ENCODE results near the gene GPAT3. TPM values are rescaled to one million over a fixed set of nuclear protein-coding genes. Genes with fewer than 3 reads are reported as not detected.

Gene GPAT3
- total and polyA plus RNA-seq, 2 donors from 2014 or later = 11.4 to 25.3 TPM

DNA sequence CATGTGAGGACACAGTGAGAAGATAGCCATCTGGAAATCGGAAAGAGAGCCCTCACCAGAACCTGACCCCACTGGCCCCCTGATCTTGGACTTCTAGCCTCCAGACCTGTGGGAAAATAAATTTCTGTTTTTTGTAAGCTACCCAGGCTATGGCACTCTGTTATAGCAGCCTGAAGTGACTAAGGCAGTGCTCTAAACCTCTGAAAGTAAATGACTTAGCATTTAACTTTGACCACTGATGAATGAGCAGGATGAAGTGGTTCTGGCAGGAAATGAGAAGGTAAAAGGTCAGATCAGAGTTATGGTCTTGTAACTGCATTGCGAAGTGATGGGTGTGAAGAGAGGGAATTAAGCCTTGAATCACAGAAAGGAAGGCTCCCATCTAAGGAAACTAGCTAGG lies 17.0 kb downstream of the GPAT3 start:
- no peak overlapping the region for H3K4me3 ChIP-seq (ENCODE audit: low read length in 3 of 3)
- H3K9me3 ChIP-seq (ENCODE audit: control insufficient read depth in 2 of 3, insufficient read depth in 1 of 3, low read length in 3 of 3) = no peaks in the 10 kb centered on the region
- peaks cover 0 to 5% (median 0%) of the 10 kb centered on the region in 3 donors for H3K36me3 ChIP-seq (ENCODE audit: control insufficient read depth in 2 of 3, insufficient read depth in 3 of 3, low read length in 3 of 3)
- H3K9ac ChIP-seq (ENCODE audit: low read length in 3 of 3) = no peak overlapping the region
- peak in 2 of 5 donors; percentile 42 to 65 for DNase-seq
- peak overlapping the region in 1 of 2 donors; percentile 28 for H3K27ac ChIP-seq (ENCODE audit: low read depth in 2 of 2, low read length in 2 of 2)
- no peaks in the 10 kb centered on the region for H3K27me3 ChIP-seq (ENCODE audit: control insufficient read depth, insufficient read depth, low read length)
- TF ChIP-seq, protein P1, sequence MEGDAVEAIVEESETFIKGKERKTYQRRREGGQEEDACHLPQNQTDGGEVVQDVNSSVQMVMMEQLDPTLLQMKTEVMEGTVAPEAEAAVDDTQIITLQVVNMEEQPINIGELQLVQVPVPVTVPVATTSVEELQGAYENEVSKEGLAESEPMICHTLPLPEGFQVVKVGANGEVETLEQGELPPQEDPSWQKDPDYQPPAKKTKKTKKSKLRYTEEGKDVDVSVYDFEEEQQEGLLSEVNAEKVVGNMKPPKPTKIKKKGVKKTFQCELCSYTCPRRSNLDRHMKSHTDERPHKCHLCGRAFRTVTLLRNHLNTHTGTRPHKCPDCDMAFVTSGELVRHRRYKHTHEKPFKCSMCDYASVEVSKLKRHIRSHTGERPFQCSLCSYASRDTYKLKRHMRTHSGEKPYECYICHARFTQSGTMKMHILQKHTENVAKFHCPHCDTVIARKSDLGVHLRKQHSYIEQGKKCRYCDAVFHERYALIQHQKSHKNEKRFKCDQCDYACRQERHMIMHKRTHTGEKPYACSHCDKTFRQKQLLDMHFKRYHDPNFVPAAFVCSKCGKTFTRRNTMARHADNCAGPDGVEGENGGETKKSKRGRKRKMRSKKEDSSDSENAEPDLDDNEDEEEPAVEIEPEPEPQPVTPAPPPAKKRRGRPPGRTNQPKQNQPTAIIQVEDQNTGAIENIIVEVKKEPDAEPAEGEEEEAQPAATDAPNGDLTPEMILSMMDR (IDR thresholded peaks at IDR 0.05; ENCODE audit: borderline replicate concordance, extremely low read depth, insufficient read depth) = no peak
- no peak for FAIRE-seq
- intact Hi-C loops (cut with DNase I) = no loop called here
- peaks cover 0 to 5% (median 4%) of the 10 kb centered on the region in 3 donors for H3K4me1 ChIP-seq (ENCODE audit: control insufficient read depth in 2 of 3, insufficient read depth in 2 of 3, low read depth in 1 of 3, low read length in 3 of 3)

GRCh38 chr4:83556006-83556707 lies 20.2 kb downstream of the GPAT3 start:
- Histone ChIP-seq H3K36me3 (ENCODE audit: control insufficient read depth in 2 of 3, insufficient read depth in 3 of 3, low read length in 3 of 3) (peaks cover 0 to 5% (median 0%) of the 10 kb centered on the region in 3 donors), H3K27ac (ENCODE audit: low read depth in 2 of 2, low read length in 2 of 2) (no peak overlapping the region), H3K9ac (ENCODE audit: low read length in 3 of 3) (no peak overlapping the region), H3K4me1 (ENCODE audit: control insufficient read depth in 2 of 3, insufficient read depth in 2 of 3, low read depth in 1 of 3, low read length in 3 of 3) (peaks cover 0 to 4% (median 3%) of the 10 kb centered on the region in 3 donors), H3K9me3 (ENCODE audit: control insufficient read depth in 2 of 3, insufficient read depth in 1 of 3, low read length in 3 of 3) (no peaks in the 10 kb centered on the region), H3K4me3 (ENCODE audit: low read length in 3 of 3) (no peak overlapping the region), H3K27me3 (ENCODE audit: control insufficient read depth, insufficient read depth, low read length) (no peaks in the 10 kb centered on the region)
- FAIRE-seq (no peak), DNase-seq (peak in 3 of 5 donors; percentile 27 to 75 (median 47))
- TF ChIP-seq, protein P1 (IDR thresholded peaks at IDR 0.05; ENCODE audit: borderline replicate concordance, extremely low read depth, insufficient read depth) = no peak
- intact Hi-C loops (cut with DNase I) = no loop called here

DNA sequence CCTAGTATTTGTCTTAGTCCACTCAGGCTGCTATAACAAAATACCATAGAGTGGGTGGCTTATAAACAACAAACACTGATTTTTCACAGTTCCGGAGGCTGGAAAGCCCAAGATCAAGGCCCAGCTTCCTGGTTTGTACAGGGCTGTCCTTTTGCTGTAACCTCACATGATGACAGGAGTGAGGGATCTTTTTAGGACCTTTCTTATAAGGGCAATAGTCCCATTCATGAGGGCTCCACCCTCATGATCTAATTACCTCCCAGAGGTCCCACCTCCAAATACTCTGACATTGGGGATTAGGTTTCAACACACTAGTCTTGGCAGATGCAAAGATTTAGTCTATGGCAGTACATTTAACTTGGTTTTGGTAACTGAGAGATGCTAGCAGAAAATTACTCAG lies 20.9 kb downstream of the GPAT3 start:
- Histone ChIP-seq H3K4me1 (ENCODE audit: control insufficient read depth in 2 of 3, insufficient read depth in 2 of 3, low read depth in 1 of 3, low read length in 3 of 3) (peaks cover 0 to 4% (median 3%) of the 10 kb centered on the region in 3 donors), H3K36me3 (ENCODE audit: control insufficient read depth in 2 of 3, insufficient read depth in 3 of 3, low read length in 3 of 3) (peaks cover 0 to 5% (median 0%) of the 10 kb centered on the region in 3 donors), H3K27me3 (ENCODE audit: control insufficient read depth, insufficient read depth, low read length) (no peaks in the 10 kb centered on the region), H3K9ac (ENCODE audit: low read length in 3 of 3) (no peak overlapping the region), H3K27ac (ENCODE audit: low read depth in 2 of 2, low read length in 2 of 2) (no peak overlapping the region), H3K9me3 (ENCODE audit: control insufficient read depth in 2 of 3, insufficient read depth in 1 of 3, low read length in 3 of 3) (no peaks in the 10 kb centered on the region), H3K4me3 (ENCODE audit: low read length in 3 of 3) (no peak overlapping the region)
- intact Hi-C loops (cut with DNase I) = no loop called here
- TF ChIP-seq, protein P1 (IDR thresholded peaks at IDR 0.05; ENCODE audit: borderline replicate concordance, extremely low read depth, insufficient read depth) = no peak
- no peak for DNase-seq
- no peak for FAIRE-seq
